Measurements from ENCODE around the gene PAM. TPM values are rescaled to one million over a fixed set of nuclear protein-coding genes. Genes with fewer than 3 reads are reported as not detected.
"Not testable (repeated sequence)": the region's sequence is repeated elsewhere in the genome, so short reads cannot be mapped to it uniquely, and the experiment has no call there.

Gene PAM
- total and polyA plus RNA-seq, 4 donors: 8.2 to 27.5 (median 13.7) TPM

DNA sequence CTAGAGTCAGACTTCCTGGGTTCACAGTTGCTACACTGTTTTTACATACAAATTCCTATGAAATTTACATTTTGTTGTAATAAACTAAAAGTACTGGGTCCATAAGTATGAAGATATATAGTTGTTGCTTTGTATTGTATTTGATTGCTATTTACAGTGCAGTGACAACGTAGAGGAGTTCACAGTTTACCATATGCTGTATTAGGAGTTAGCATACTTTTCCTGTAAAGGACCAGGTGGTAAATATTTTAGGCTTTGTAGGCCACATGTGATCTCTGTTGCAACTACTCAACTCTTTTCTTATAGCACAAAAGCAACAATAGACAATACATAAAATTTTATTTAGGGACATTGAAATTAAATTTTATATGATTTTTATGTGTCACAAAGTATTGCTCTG, 18.0 kb downstream of the PAM start:
- no peaks in the 10 kb centered on the region for H3K9me3 ChIP-seq (ENCODE audit: control insufficient read depth in 4 of 4, low read length in 3 of 4)
- no peak for DNase-seq (ENCODE audit: low spot score)
- peaks cover 0 to 4% (median 0%) of the 10 kb centered on the region in 4 donors for H3K4me1 ChIP-seq (ENCODE audit: control insufficient read depth in 4 of 4, insufficient read depth in 4 of 4, low read length in 3 of 4)
- H3K9ac ChIP-seq (ENCODE audit: low read depth in 1 of 2, low read length in 2 of 2): no peak overlapping the region
- no peak overlapping the region for H3K27ac ChIP-seq (ENCODE audit: low read depth in 1 of 2, low read length in 2 of 2)
- TF ChIP-seq ATF3 (IDR thresholded peaks at IDR 0.05): no peak
- TF ChIP-seq FOXA1 (IDR thresholded peaks at IDR 0.05): no peak
- TF ChIP-seq RAD21 (IDR thresholded peaks at IDR 0.05): no peak
- TF ChIP-seq NR2F2 (IDR thresholded peaks at IDR 0.05): no peak
- TF ChIP-seq HNF4A (conservative IDR thresholded peaks at IDR 0.05): no peak
- TF ChIP-seq TAF1 (conservative IDR thresholded peaks at IDR 0.05): no peak
- no peak for TF ChIP-seq RXRA (IDR thresholded peaks at IDR 0.05)
- TF ChIP-seq HNF4G (IDR thresholded peaks at IDR 0.05): no peak
- TF ChIP-seq ZBTB33 (IDR thresholded peaks at IDR 0.05): no peak
- TF ChIP-seq FOXA2 (IDR thresholded peaks at IDR 0.05): no peak
- no peak for TF ChIP-seq JUND (IDR thresholded peaks at IDR 0.05)
- 87% methylated on average over 1 of the region's 1 CpG for WGBS
- no peak overlapping the region for H3K4me3 ChIP-seq (ENCODE audit: low read depth in 1 of 3, low read length in 3 of 3)
- H3K27me3 ChIP-seq (ENCODE audit: control insufficient read depth in 4 of 4, insufficient read depth in 4 of 4, low read length in 3 of 4): peaks cover 0 to 4% (median 0%) of the 10 kb centered on the region in 4 donors
- no peaks in the 10 kb centered on the region for H3K36me3 ChIP-seq (ENCODE audit: control insufficient read depth in 4 of 4, insufficient read depth in 3 of 4, low read depth in 1 of 4, low read length in 3 of 4)

DNA sequence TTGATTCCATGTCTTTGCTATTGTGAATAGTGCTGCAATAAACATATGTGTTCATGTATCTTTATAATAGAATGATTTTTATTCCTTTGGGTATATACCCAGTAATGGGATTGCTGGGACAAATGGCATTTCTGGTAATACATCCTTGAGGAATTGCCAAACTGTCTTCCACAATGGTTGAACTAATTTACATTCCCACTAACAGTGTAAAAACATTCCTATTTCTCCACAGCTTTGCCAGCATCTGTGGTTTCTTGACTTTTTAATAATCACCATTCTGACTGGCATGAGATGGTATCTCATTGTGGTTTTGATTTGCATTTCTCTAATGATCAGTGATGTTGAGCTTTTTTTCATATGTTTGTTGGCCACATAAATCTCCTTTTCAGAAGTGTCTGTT, 20.7 kb downstream of the PAM start:
- not testable (repeated sequence) for H3K27me3 ChIP-seq (ENCODE audit: control insufficient read depth in 4 of 4, insufficient read depth in 4 of 4, low read length in 3 of 4); H3K4me3 ChIP-seq (ENCODE audit: low read depth in 1 of 3, low read length in 3 of 3); H3K9me3 ChIP-seq (ENCODE audit: control insufficient read depth in 4 of 4, low read length in 3 of 4); H3K27ac ChIP-seq (ENCODE audit: low read depth in 1 of 2, low read length in 2 of 2); H3K36me3 ChIP-seq (ENCODE audit: control insufficient read depth in 4 of 4, insufficient read depth in 3 of 4, low read depth in 1 of 4, low read length in 3 of 4); H3K4me1 ChIP-seq (ENCODE audit: control insufficient read depth in 4 of 4, insufficient read depth in 4 of 4, low read length in 3 of 4); DNase-seq (ENCODE audit: low spot score); H3K9ac ChIP-seq (ENCODE audit: low read depth in 1 of 2, low read length in 2 of 2)

DNA sequence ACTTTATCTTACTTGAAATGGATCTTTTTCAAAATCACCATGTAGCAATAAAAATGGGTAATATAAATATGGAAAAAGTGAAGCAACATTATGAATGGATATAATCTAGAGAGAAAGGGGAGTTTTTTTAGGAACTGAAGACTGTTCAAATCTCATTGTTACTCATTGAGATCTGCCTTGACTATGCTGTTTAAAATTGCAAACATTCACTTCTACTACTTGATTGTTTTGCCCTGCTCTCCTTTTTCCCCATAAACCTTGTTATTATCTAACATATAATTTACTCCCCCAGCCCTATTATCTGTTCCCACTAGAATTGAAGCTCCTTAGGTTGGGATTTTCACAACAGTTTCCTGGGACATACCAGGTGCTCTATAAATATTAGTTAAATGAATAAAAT, 22.0 kb downstream of the PAM start:
- TF ChIP-seq, protein P1, sequence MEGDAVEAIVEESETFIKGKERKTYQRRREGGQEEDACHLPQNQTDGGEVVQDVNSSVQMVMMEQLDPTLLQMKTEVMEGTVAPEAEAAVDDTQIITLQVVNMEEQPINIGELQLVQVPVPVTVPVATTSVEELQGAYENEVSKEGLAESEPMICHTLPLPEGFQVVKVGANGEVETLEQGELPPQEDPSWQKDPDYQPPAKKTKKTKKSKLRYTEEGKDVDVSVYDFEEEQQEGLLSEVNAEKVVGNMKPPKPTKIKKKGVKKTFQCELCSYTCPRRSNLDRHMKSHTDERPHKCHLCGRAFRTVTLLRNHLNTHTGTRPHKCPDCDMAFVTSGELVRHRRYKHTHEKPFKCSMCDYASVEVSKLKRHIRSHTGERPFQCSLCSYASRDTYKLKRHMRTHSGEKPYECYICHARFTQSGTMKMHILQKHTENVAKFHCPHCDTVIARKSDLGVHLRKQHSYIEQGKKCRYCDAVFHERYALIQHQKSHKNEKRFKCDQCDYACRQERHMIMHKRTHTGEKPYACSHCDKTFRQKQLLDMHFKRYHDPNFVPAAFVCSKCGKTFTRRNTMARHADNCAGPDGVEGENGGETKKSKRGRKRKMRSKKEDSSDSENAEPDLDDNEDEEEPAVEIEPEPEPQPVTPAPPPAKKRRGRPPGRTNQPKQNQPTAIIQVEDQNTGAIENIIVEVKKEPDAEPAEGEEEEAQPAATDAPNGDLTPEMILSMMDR (IDR thresholded peaks at IDR 0.05; ENCODE audit: low read depth, low read length, missing input control): no peak
- TF ChIP-seq, protein P2, sequence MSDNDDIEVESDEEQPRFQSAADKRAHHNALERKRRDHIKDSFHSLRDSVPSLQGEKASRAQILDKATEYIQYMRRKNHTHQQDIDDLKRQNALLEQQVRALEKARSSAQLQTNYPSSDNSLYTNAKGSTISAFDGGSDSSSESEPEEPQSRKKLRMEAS (IDR thresholded peaks at IDR 0.05): no peak
- TF ChIP-seq FOXA1 (IDR thresholded peaks at IDR 0.05) (no peak), SP1 (IDR thresholded peaks at IDR 0.05) (no peak), GABPA (IDR thresholded peaks at IDR 0.05 in 1 of 2, conservative IDR thresholded peaks at IDR 0.05 in 1 of 2) (no peak), HNF4A (conservative IDR thresholded peaks at IDR 0.05) (no peak), RAD21 (IDR thresholded peaks at IDR 0.05) (no peak), RXRA (IDR thresholded peaks at IDR 0.05) (no peak), NR2F2 (IDR thresholded peaks at IDR 0.05) (no peak), JUND (IDR thresholded peaks at IDR 0.05) (no peak), ATF3 (IDR thresholded peaks at IDR 0.05) (no peak), HNF4G (IDR thresholded peaks at IDR 0.05) (no peak), YY1 (IDR thresholded peaks at IDR 0.05) (no peak), ZBTB33 (IDR thresholded peaks at IDR 0.05) (no peak), FOXA2 (IDR thresholded peaks at IDR 0.05) (no peak)
- TF ChIP-seq, protein P3, sequence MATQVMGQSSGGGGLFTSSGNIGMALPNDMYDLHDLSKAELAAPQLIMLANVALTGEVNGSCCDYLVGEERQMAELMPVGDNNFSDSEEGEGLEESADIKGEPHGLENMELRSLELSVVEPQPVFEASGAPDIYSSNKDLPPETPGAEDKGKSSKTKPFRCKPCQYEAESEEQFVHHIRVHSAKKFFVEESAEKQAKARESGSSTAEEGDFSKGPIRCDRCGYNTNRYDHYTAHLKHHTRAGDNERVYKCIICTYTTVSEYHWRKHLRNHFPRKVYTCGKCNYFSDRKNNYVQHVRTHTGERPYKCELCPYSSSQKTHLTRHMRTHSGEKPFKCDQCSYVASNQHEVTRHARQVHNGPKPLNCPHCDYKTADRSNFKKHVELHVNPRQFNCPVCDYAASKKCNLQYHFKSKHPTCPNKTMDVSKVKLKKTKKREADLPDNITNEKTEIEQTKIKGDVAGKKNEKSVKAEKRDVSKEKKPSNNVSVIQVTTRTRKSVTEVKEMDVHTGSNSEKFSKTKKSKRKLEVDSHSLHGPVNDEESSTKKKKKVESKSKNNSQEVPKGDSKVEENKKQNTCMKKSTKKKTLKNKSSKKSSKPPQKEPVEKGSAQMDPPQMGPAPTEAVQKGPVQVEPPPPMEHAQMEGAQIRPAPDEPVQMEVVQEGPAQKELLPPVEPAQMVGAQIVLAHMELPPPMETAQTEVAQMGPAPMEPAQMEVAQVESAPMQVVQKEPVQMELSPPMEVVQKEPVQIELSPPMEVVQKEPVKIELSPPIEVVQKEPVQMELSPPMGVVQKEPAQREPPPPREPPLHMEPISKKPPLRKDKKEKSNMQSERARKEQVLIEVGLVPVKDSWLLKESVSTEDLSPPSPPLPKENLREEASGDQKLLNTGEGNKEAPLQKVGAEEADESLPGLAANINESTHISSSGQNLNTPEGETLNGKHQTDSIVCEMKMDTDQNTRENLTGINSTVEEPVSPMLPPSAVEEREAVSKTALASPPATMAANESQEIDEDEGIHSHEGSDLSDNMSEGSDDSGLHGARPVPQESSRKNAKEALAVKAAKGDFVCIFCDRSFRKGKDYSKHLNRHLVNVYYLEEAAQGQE (IDR thresholded peaks at IDR 0.05): no peak
- Histone ChIP-seq H3K4me1 (ENCODE audit: control insufficient read depth in 4 of 4, insufficient read depth in 4 of 4, low read length in 3 of 4) (no peaks in the 10 kb centered on the region), H3K36me3 (ENCODE audit: control insufficient read depth in 4 of 4, insufficient read depth in 3 of 4, low read depth in 1 of 4, low read length in 3 of 4) (no peaks in the 10 kb centered on the region), H3K4me3 (ENCODE audit: low read depth in 1 of 3, low read length in 3 of 3) (no peak overlapping the region), H3K27me3 (ENCODE audit: control insufficient read depth in 4 of 4, insufficient read depth in 4 of 4, low read length in 3 of 4) (no peaks in the 10 kb centered on the region), H3K9me3 (ENCODE audit: control insufficient read depth in 4 of 4, low read length in 3 of 4) (no peaks in the 10 kb centered on the region), H3K9ac (ENCODE audit: low read depth in 1 of 2, low read length in 2 of 2) (no peak overlapping the region), H3K27ac (ENCODE audit: low read depth in 1 of 2, low read length in 2 of 2) (no peak overlapping the region)
- no peak for DNase-seq (ENCODE audit: low spot score)
